Astrocyte (in vitro differentiated cells and primary cell): Measurements from ENCODE around the gene ACVRL1.

Source experiments
- EZH2 ChIP-seq: IDR thresholded peaks from 2 replicates; pipeline ENCODE4 v1.6.1; 2012; ENCODE audit warnings: mild to moderate bottlenecking, low read length, inconsistent platforms; ENCODE audit not compliant: insufficient read depth
- TF ChIP-seq, protein P1 (sequence below): IDR thresholded peaks from 2 replicates; pipeline ENCODE4 v1.5.1; 2011; ENCODE audit warnings: low read depth, mild to moderate bottlenecking, inconsistent platforms, low read length, moderate library complexity; ENCODE audit not compliant: insufficient read depth

DNA sequence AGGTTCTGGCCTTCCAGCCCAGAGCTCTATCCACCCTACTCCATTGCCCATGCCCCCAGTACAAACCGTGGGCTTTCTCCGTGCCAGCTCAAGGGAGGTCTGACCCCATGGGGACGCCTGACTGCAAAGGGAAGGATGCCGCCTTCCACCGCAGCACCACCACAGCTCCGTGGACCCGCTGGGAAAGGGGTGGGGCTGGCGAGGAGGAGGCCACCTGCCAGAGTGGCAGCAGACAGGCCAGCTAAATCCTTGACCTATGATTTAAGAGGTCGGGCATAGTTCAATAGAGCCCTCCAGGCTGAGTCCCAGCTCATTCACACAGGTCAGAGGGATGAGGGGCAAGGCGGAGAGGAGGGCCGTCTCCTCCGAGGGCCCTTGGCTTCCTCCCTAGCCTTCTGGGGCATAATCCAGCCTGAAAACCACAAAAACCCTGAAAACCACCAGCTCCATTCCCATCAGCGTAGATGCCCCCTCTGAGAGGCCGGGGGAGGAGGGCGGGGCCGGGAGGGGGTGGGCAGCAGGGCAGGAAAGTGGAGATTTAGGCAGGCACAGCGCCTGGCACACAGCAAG lies 43.9 kb upstream of the ACVRL1 start:
- TF ChIP-seq, protein P1, sequence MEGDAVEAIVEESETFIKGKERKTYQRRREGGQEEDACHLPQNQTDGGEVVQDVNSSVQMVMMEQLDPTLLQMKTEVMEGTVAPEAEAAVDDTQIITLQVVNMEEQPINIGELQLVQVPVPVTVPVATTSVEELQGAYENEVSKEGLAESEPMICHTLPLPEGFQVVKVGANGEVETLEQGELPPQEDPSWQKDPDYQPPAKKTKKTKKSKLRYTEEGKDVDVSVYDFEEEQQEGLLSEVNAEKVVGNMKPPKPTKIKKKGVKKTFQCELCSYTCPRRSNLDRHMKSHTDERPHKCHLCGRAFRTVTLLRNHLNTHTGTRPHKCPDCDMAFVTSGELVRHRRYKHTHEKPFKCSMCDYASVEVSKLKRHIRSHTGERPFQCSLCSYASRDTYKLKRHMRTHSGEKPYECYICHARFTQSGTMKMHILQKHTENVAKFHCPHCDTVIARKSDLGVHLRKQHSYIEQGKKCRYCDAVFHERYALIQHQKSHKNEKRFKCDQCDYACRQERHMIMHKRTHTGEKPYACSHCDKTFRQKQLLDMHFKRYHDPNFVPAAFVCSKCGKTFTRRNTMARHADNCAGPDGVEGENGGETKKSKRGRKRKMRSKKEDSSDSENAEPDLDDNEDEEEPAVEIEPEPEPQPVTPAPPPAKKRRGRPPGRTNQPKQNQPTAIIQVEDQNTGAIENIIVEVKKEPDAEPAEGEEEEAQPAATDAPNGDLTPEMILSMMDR = no peak
- no peak for TF ChIP-seq EZH2
